HL-60 (cell line): ENCODE results near the gene ACOT9.

Experiments
- DNase-seq, 2 experiments: peaks; one replicate each; pipeline ENCODE4 v3.0.0-alpha.2; 2010 to 2020; ENCODE audit warnings: low read depth in 1 of 2, low spot score in 1 of 2
- H3K27ac ChIP-seq: fragments of 250-450 bp; sonication (Bioruptor Pico); replicated peaks from 2 replicates; pipeline ENCODE4 v1.5.1; 2020; ENCODE audit warnings: mild to moderate bottlenecking, moderate library complexity
- H3K27me3 ChIP-seq: fragments of 250-450 bp; sonication (Bioruptor Pico); 2 replicates; pipeline ENCODE4 v1.5.1; 2021; ENCODE audit warnings: mild to moderate bottlenecking, moderate library complexity; ENCODE audit not compliant: insufficient read depth, poor library complexity, severe bottlenecking
- H3K4me3 ChIP-seq: replicated peaks from 2 replicates; pipeline ENCODE4 v1.5.1; 2011; ENCODE audit warnings: mild to moderate bottlenecking, control low read depth, low read length; ENCODE audit not compliant: insufficient read depth
- CTCF ChIP-seq: IDR thresholded peaks from one replicate; pipeline ENCODE4 v1.5.1; 2011; ENCODE audit warnings: low read length, control low read depth, inconsistent platforms; ENCODE audit not compliant: insufficient read depth
- GABPA ChIP-seq: IDR thresholded peaks from 2 replicates; pipeline ENCODE4 v1.6.1; 2012; ENCODE audit warnings: low read depth
- POLR2AphosphoS5 ChIP-seq: IDR thresholded peaks from 2 replicates; pipeline ENCODE4 v1.6.1; 2012; ENCODE audit warnings: low read depth
- SPI1 ChIP-seq: IDR thresholded peaks from 2 replicates; pipeline ENCODE4 v1.6.1; 2012; ENCODE audit warnings: low read depth, mild to moderate bottlenecking, borderline replicate concordance
- TF ChIP-seq, protein P1 (sequence below): IDR thresholded peaks from 2 replicates; pipeline ENCODE4 v1.6.1; 2012; ENCODE audit warnings: low read depth; ENCODE audit not compliant: insufficient replicate concordance

Gene ACOT9

GRCh38 chrX:23759821-23760220 lies 16.7 kb upstream of the ACOT9 start:
- H3K27me3 ChIP-seq: no peaks in the 10 kb centered on the region
- TF ChIP-seq SPI1: no peak
- TF ChIP-seq CTCF: no peak
- TF ChIP-seq GABPA: no peak
- TF ChIP-seq POLR2AphosphoS5: no peak
- TF ChIP-seq, protein P1, sequence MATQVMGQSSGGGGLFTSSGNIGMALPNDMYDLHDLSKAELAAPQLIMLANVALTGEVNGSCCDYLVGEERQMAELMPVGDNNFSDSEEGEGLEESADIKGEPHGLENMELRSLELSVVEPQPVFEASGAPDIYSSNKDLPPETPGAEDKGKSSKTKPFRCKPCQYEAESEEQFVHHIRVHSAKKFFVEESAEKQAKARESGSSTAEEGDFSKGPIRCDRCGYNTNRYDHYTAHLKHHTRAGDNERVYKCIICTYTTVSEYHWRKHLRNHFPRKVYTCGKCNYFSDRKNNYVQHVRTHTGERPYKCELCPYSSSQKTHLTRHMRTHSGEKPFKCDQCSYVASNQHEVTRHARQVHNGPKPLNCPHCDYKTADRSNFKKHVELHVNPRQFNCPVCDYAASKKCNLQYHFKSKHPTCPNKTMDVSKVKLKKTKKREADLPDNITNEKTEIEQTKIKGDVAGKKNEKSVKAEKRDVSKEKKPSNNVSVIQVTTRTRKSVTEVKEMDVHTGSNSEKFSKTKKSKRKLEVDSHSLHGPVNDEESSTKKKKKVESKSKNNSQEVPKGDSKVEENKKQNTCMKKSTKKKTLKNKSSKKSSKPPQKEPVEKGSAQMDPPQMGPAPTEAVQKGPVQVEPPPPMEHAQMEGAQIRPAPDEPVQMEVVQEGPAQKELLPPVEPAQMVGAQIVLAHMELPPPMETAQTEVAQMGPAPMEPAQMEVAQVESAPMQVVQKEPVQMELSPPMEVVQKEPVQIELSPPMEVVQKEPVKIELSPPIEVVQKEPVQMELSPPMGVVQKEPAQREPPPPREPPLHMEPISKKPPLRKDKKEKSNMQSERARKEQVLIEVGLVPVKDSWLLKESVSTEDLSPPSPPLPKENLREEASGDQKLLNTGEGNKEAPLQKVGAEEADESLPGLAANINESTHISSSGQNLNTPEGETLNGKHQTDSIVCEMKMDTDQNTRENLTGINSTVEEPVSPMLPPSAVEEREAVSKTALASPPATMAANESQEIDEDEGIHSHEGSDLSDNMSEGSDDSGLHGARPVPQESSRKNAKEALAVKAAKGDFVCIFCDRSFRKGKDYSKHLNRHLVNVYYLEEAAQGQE: no peak
- no peak for DNase-seq
- H3K4me3 ChIP-seq: no peak overlapping the region
- no peak overlapping the region for H3K27ac ChIP-seq

- DNase-seq: peak; percentile 20 to 72
- Histone ChIP-seq H3K4me3 (no peak overlapping the region), H3K27me3 (no peaks in the 10 kb centered on the region), H3K27ac (no peak overlapping the region)
- TF ChIP-seq CTCF: peak; percentile 32
- TF ChIP-seq, protein P1: no peak
- TF ChIP-seq SPI1: peak; percentile 30; the same call in 1 of the 2 replicates
These were observed 13.1 kb upstream of the ACOT9 start for GRCh38 chrX:23756165-23756564.

DNA sequence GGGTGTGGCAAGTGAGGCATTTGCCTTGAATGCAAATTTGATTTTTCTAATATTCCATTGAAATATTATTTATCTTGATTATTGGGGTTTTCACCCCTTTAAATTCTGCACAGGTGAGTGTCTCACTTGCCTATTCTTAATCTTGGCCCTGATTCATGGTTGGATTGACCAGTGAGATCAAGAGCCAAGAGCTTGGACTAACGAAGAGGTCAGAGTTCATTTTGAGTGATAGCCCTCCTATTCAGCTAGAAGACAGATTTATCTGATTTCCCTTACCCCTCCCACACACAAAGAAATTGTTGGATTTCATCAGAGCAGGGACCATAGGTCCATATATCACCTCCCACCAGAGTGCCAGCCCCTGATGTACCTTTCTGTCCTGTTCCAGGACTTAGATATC lies 11.6 kb upstream of the ACOT9 start:
- Histone ChIP-seq H3K27me3 (no peaks in the 10 kb centered on the region), H3K4me3 (no peak overlapping the region), H3K27ac (no peak overlapping the region)
- no peak for DNase-seq
- TF ChIP-seq, protein P1: no peak
- TF ChIP-seq POLR2AphosphoS5: no peak
- no peak for TF ChIP-seq GABPA
- no peak for TF ChIP-seq CTCF
- no peak for TF ChIP-seq SPI1
